Endodermal cell (in vitro differentiated cells): ENCODE measurements around the gene OR6T1. TPM values are rescaled to one million over a fixed set of nuclear protein-coding genes. Genes with fewer than 3 reads are reported as not detected.

ENCODE experiments used
- DNase-seq: peaks from one replicate; pipeline ENCODE4 v3.0.0-alpha.2; 2017
- H3K27ac ChIP-seq: 2 replicates; pipeline ENCODE4 v1.5.1; 2013; ENCODE audit warnings: mild to moderate bottlenecking, low read depth, low read length, moderate library complexity
- H3K27me3 ChIP-seq: 2 replicates; pipeline ENCODE4 v1.6.1; 2013; ENCODE audit warnings: mild to moderate bottlenecking, low read length, moderate library complexity; ENCODE audit not compliant: insufficient read depth, control insufficient read depth, poor library complexity, severe bottlenecking
- H3K36me3 ChIP-seq: 2 replicates; pipeline ENCODE4 v1.7.0; 2013; ENCODE audit warnings: mild to moderate bottlenecking, low read length, moderate library complexity; ENCODE audit not compliant: control insufficient read depth, insufficient read depth
- H3K4me1 ChIP-seq: one replicate; pipeline ENCODE4 v1.7.0; 2013; ENCODE audit warnings: low read length; ENCODE audit not compliant: control insufficient read depth, insufficient read depth
- H3K4me3 ChIP-seq: 2 replicates; pipeline ENCODE4 v1.5.1; 2013; ENCODE audit warnings: mild to moderate bottlenecking, low read length, moderate library complexity
- H3K9ac ChIP-seq: 2 replicates; pipeline ENCODE4 v1.6.1; 2013; ENCODE audit warnings: mild to moderate bottlenecking, low read length, moderate library complexity; ENCODE audit not compliant: poor library complexity, severe bottlenecking; ENCODE audit errors: extremely low read depth
- H3K9me3 ChIP-seq: 2 replicates; pipeline ENCODE4 v1.6.1; 2013; ENCODE audit warnings: mild to moderate bottlenecking, low read length, moderate library complexity; ENCODE audit not compliant: control insufficient read depth
- H3K27ac Mint-ChIP-seq: 2 replicates; pipeline ENCODE4 v1.8.0; 2020; ENCODE audit warnings: mixed read lengths
- H3K27me3 Mint-ChIP-seq: 2 replicates; pipeline ENCODE4 v1.8.0; 2021; ENCODE audit warnings: mild to moderate bottlenecking, mixed read lengths; ENCODE audit not compliant: insufficient read depth
- H3K36me3 Mint-ChIP-seq: 2 replicates; pipeline ENCODE4 v1.8.0; 2020; ENCODE audit warnings: low read depth, mixed read lengths
- H3K4me1 Mint-ChIP-seq: 2 replicates; pipeline ENCODE4 v1.8.0; 2020; ENCODE audit warnings: mixed read lengths
- H3K4me3 Mint-ChIP-seq: 2 replicates; pipeline ENCODE4 v1.8.0; 2020; ENCODE audit warnings: mild to moderate bottlenecking, moderate library complexity, mixed read lengths
- H3K9me3 Mint-ChIP-seq: 2 replicates; pipeline ENCODE4 v1.8.0; 2020; ENCODE audit warnings: mild to moderate bottlenecking, mixed read lengths
- CTCF ChIP-seq: fragments of 200-600 bp; sonication (generic); conservative IDR thresholded peaks from 2 replicates; pipeline ENCODE4 v1.5.0; 2021; ENCODE audit warnings: antibody characterized with exemption, mild to moderate bottlenecking
- WGBS, 2 experiments: methylation state at CpG; one replicate each; pipeline versions ENCODE4 v1.1.5 to v1.1.7; 2013; ENCODE audit warnings: missing lambda C conversion rate in 2 of 2, mixed read lengths in 1 of 2; ENCODE audit not compliant: insufficient coverage in 1 of 2, insufficient read length in 1 of 2; 5-methylcytosine and 5-hydroxymethylcytosine counted together
- total RNA-seq, 2 donors: library from RNA; stranded (reverse); fragmentation: NEBNext Ultra II Directional in 1 of 2; extraction: Animal tissue kit (Norgen Biotek cat#: 25700) in 1 of 2; gene quantifications; 2 replicates in 1 of 2; 3 replicates in 1 of 2; pipeline ENCODE4 v1.2.1, GENCODE V29; 2021

Gene OR6T1
- total RNA-seq, 2 donors from 2014 or later: not detected

GRCh38 chr11:123899792-123900191 is 43.8 kb downstream of the OR6T1 start:
- 89 to 100% methylated on average over 1 to 3 of the region's 3 CpGs for WGBS, 2 experiments

More at GRCh38 chr11:123899792-123900191, 43.8 kb downstream of the OR6T1 start:
- peak; percentile 26 for DNase-seq
- Histone ChIP-seq H3K36me3 (no peaks in the 10 kb centered on the region), H3K9ac (no peak overlapping the region), H3K4me1 (no peaks in the 10 kb centered on the region), H3K27me3 (no peaks in the 10 kb centered on the region), H3K4me3 (no peak overlapping the region), H3K9me3 (no peaks in the 10 kb centered on the region), H3K27ac (no peak overlapping the region)
- no peak overlapping the region for H3K27ac Mint-ChIP-seq
- H3K4me3 Mint-ChIP-seq: no peak overlapping the region
- no peaks in the 10 kb centered on the region for H3K27me3 Mint-ChIP-seq
- H3K36me3 Mint-ChIP-seq: no peaks in the 10 kb centered on the region
- no peak for TF ChIP-seq CTCF
- H3K4me1 Mint-ChIP-seq: peaks cover 9% of the 10 kb centered on the region
- no peaks in the 10 kb centered on the region for H3K9me3 Mint-ChIP-seq

Other genes with a start within 250 kb of the OR6T1 start
- 10 to 100 TPM; 25.0 to 28.8 TPM for gene ZNF202, start 202.2 kb downstream of the OR6T1 start, total RNA-seq
- gene OR6X1, start 189.3 kb downstream of the OR6T1 start, total RNA-seq: not detected
- gene OR6M1, start 137.5 kb downstream of the OR6T1 start, total RNA-seq: not detected
- not detected for gene TMEM225, start 58.2 kb downstream of the OR6T1 start, total RNA-seq
- gene OR8D4, start 41.7 kb downstream of the OR6T1 start, total RNA-seq: under 1 TPM in 1 of 2 donors, not detected in 1; 0.13 TPM
- under 1 TPM in 1 of 2 donors, not detected in 1; 0.24 TPM for gene OR4D5, start 4.2 kb downstream of the OR6T1 start, total RNA-seq
- gene OR10S1, start 33.9 kb upstream of the OR6T1 start, total RNA-seq: not detected
- not detected for gene OR10G6, start 51.3 kb upstream of the OR6T1 start, total RNA-seq
- gene OR10G4, start 69.2 kb upstream of the OR6T1 start, total RNA-seq: not detected
- not detected for gene OR10G9, start 79.2 kb upstream of the OR6T1 start, total RNA-seq
- not detected for gene OR10G8, start 83.0 kb upstream of the OR6T1 start, total RNA-seq
- gene OR10G7, start 97.5 kb upstream of the OR6T1 start, total RNA-seq: not detected
- 10 to 100 TPM; 38.3 to 65.4 TPM for gene VWA5A, start 171.6 kb upstream of the OR6T1 start, total RNA-seq
- under 1 TPM in 1 of 2 donors, not detected in 1; 0.37 TPM for gene OR10D3, start 239.5 kb upstream of the OR6T1 start, total RNA-seq